Upper lobe of left lung (tissue), 6 donors: ENCODE data around the gene KDM4F. TPM values are rescaled to one million over a fixed set of nuclear protein-coding genes. Genes with fewer than 3 reads are reported as not detected.
"Not testable (repeated sequence)": the region's sequence is repeated elsewhere in the genome, so short reads cannot be mapped to it uniquely, and the experiment has no call there.

ENCODE experiments used
- ATAC-seq, 2 donors: fragments of 200-7000 bp; cut with Tn5 transposase; one replicate each; pipeline ENCODE4 v1.9.1; 2022; ENCODE audit warnings: mild to moderate bottlenecking in 2 of 2, moderate library complexity in 2 of 2; ENCODE audit not compliant: low FRiP score in 2 of 2
- DNase-seq, 2 donors: peaks; one replicate each; pipeline ENCODE4 v3.0.0-alpha.2; 2019 to 2020
- H3K27ac ChIP-seq, 4 donors: fragments of 200-600 bp; sonication (generic); one replicate each; pipeline ENCODE4 v1.5.1; 2016 to 2019
- H3K27me3 ChIP-seq, 4 donors: fragments of 200-600 bp; sonication (generic); one replicate each; pipeline ENCODE4 v1.5.1; 2017 to 2019
- H3K36me3 ChIP-seq, 4 donors: fragments of 200-600 bp; sonication (generic); one replicate each; pipeline ENCODE4 v1.5.1; 2016 to 2019
- H3K4me1 ChIP-seq, 4 donors: fragments of 200-600 bp; sonication (generic); one replicate each; pipeline ENCODE4 v1.5.1; 2018 to 2019
- H3K4me3 ChIP-seq, 4 donors: fragments of 200-600 bp; sonication (generic); one replicate each; pipeline ENCODE4 v1.5.1; 2017 to 2019; ENCODE audit warnings: mild to moderate bottlenecking in 2 of 4, moderate library complexity in 1 of 4
- H3K9me3 ChIP-seq, 4 donors: fragments of 200-600 bp; sonication (generic); one replicate each; pipeline ENCODE4 v1.5.1; 2018 to 2019
- EP300 ChIP-seq, 4 donors: sonication (generic); formaldehyde crosslinking; IDR thresholded peaks; one replicate each; pipeline ENCODE4 v1.5.1; 2017; ENCODE audit warnings: antibody characterized with exemption in 4 of 4, control low read depth in 2 of 4
- POLR2A ChIP-seq, 4 donors: fragments of 450-650 bp; IDR thresholded peaks; one replicate each; pipeline ENCODE4 v1.5.1; 2016 to 2017; ENCODE audit warnings: antibody characterized with exemption in 4 of 4, mild to moderate bottlenecking in 2 of 4
- POLR2AphosphoS5 ChIP-seq, 2 donors: sonication (generic); formaldehyde crosslinking; IDR thresholded peaks; one replicate each; pipeline ENCODE4 v1.5.1; 2017; ENCODE audit warnings: antibody characterized with exemption in 2 of 2
- WGBS, 2 donors: methylation state at CpG; one replicate each; pipeline ENCODE4 v1.1.5; 2017 to 2018; 5-methylcytosine and 5-hydroxymethylcytosine counted together
- total RNA-seq, 6 donors: library from RNA; depleted of rRNA in 4 of 6; stranded (reverse); fragments of >200 nt in 4 of 6; gene quantifications; one replicate each; pipeline versions ENCODE4 v1.1.0 to v1.2.1, GENCODE V29; 2016 to 2021
- TF ChIP-seq, protein P1 (sequence below), 6 experiments: fragments of 450-650 bp in 4 of 6; fragments of 200-600 bp in 2 of 6; sonication (generic) in 2 of 6; IDR thresholded peaks; one replicate each; pipeline ENCODE4 v1.5.1; 2016 to 2019; ENCODE audit warnings: antibody characterized with exemption in 6 of 6
- donor health status: DM: no; HTN: no; CAD: no; lungs with moderate emphysema.
- donor health status: DM: no; HTN: yes; CAD: no; lungs with severe emphysema.

The KDM4F gene
- not detected for total RNA-seq

- H3K9me3 ChIP-seq, H3K4me3 ChIP-seq, DNase-seq, H3K27me3 ChIP-seq, H3K36me3 ChIP-seq, H3K4me1 ChIP-seq, H3K27ac ChIP-seq, ATAC-seq: not testable (repeated sequence)
- 86% methylated on average over 2 to 3 of the region's 3 CpGs for WGBS, 2 donors
These were observed at the start of gene KDM4F for GRCh38 chr11:95049122-95049521. TSS of gene KDM4F (plus strand) at chr11:95049422.

GRCh38 chr11:95003716-95004115, 45.5 kb upstream of the KDM4F start:
- Histone ChIP-seq H3K27me3 (no peaks in the 10 kb centered on the region), H3K9me3 (no peaks in the 10 kb centered on the region), H3K27ac (no peak overlapping the region), H3K4me3 (no peak overlapping the region), H3K36me3 (no peaks in the 10 kb centered on the region), H3K4me1 (no peaks in the 10 kb centered on the region)
- no peak for ATAC-seq
- no peak for TF ChIP-seq EP300 (IDR thresholded peaks at IDR 0.05)
- TF ChIP-seq POLR2A (IDR thresholded peaks at IDR 0.05), result no peak
- TF ChIP-seq, protein P1, sequence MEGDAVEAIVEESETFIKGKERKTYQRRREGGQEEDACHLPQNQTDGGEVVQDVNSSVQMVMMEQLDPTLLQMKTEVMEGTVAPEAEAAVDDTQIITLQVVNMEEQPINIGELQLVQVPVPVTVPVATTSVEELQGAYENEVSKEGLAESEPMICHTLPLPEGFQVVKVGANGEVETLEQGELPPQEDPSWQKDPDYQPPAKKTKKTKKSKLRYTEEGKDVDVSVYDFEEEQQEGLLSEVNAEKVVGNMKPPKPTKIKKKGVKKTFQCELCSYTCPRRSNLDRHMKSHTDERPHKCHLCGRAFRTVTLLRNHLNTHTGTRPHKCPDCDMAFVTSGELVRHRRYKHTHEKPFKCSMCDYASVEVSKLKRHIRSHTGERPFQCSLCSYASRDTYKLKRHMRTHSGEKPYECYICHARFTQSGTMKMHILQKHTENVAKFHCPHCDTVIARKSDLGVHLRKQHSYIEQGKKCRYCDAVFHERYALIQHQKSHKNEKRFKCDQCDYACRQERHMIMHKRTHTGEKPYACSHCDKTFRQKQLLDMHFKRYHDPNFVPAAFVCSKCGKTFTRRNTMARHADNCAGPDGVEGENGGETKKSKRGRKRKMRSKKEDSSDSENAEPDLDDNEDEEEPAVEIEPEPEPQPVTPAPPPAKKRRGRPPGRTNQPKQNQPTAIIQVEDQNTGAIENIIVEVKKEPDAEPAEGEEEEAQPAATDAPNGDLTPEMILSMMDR (IDR thresholded peaks at IDR 0.05), result no peak
- TF ChIP-seq POLR2AphosphoS5 (IDR thresholded peaks at IDR 0.05), result no peak
- no peak for DNase-seq

DNA sequence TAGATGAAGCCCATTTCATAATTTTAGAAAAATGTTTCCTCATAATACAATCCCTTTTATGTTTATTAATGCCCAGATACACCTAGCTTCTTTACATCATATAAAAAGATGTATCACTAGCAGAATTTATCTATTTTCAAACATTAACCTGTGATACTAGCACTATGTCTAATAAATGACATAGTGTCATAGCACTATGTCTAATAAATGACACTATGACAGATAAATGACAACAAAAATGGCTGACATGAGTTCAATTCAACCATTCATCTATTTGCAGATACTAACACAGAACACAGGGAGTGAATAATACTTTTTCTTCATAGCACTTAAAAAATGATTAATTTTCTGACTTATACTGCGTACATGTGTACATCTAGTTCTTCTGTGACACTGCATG, 43.6 kb upstream of the KDM4F start:
- H3K36me3 ChIP-seq, result no peaks in the 10 kb centered on the region
- H3K9me3 ChIP-seq, result no peaks in the 10 kb centered on the region
- no peak overlapping the region for H3K4me3 ChIP-seq
- 84 to 92% methylated on average over 1 of the region's 1 CpG for WGBS, 2 donors
- ATAC-seq (no peak), DNase-seq (no peak)
- H3K27me3 ChIP-seq, result no peaks in the 10 kb centered on the region
- TF ChIP-seq, protein P1 (IDR thresholded peaks at IDR 0.05), result no peak
- no peaks in the 10 kb centered on the region for H3K4me1 ChIP-seq
- no peak overlapping the region for H3K27ac ChIP-seq

DNA sequence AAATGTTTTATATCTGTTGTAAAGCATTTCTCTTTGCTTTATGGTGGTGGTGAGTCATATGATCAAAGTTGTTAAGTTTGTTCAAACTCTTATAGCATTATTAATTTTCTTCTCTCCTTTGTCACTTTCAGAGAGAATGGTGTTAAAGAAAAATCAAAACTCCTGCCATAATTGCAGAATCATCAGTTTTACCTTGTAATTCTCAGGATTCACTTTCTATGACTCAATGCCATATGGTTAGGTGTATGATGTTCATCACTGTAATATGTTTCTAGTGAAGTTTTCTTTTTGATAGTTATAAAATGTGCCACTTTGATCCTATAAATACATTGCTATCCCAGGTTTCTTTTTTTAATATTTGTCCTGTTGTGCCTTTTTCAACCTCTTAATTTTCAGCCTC, 37.8 kb upstream of the KDM4F start:
- TF ChIP-seq POLR2AphosphoS5 (IDR thresholded peaks at IDR 0.05), result no peak
- no peak for TF ChIP-seq POLR2A (IDR thresholded peaks at IDR 0.05)
- TF ChIP-seq, protein P1 (IDR thresholded peaks at IDR 0.05), result no peak
- TF ChIP-seq EP300 (IDR thresholded peaks at IDR 0.05), result no peak
- Histone ChIP-seq H3K27me3 (no peaks in the 10 kb centered on the region), H3K4me1 (no peaks in the 10 kb centered on the region), H3K9me3 (no peaks in the 10 kb centered on the region), H3K27ac (no peak overlapping the region), H3K36me3 (no peaks in the 10 kb centered on the region), H3K4me3 (no peak overlapping the region)
- DNase-seq (no peak), ATAC-seq (no peak)

- 91 to 97% methylated on average over 12 of the region's 12 CpGs for WGBS, 2 donors
- Histone ChIP-seq H3K36me3 (no peaks in the 10 kb centered on the region), H3K4me1 (no peaks in the 10 kb centered on the region), H3K27ac (no peak overlapping the region), H3K9me3 (no peaks in the 10 kb centered on the region), H3K27me3 (no peaks in the 10 kb centered on the region), H3K4me3 (no peak overlapping the region)
- DNase-seq (no peak), ATAC-seq (peak in 1 of 2 donors; percentile 30)
- TF ChIP-seq POLR2AphosphoS5 (IDR thresholded peaks at IDR 0.05), result no peak
- TF ChIP-seq, protein P1 (IDR thresholded peaks at IDR 0.05), result no peak
- TF ChIP-seq POLR2A (IDR thresholded peaks at IDR 0.05), result no peak
- no peak for TF ChIP-seq EP300 (IDR thresholded peaks at IDR 0.05)
These were observed 34.9 kb upstream of the KDM4F start for GRCh38 chr11:95014184-95014821.
